Measurements from ENCODE around the gene EEF1A2. TPM values are rescaled to one million over a fixed set of nuclear protein-coding genes. Genes with fewer than 3 reads are reported as not detected.
A peak's percentile ranks its signal among the peaks of the same experiment; 100 is the strongest.
"Not testable (repeated sequence)": the region's sequence is repeated elsewhere in the genome, so short reads cannot be mapped to it uniquely, and the experiment has no call there.

Gene EEF1A2
- total RNA-seq, 2 experiments from 2014 or later, result 0.12 to 0.17 TPM

DNA sequence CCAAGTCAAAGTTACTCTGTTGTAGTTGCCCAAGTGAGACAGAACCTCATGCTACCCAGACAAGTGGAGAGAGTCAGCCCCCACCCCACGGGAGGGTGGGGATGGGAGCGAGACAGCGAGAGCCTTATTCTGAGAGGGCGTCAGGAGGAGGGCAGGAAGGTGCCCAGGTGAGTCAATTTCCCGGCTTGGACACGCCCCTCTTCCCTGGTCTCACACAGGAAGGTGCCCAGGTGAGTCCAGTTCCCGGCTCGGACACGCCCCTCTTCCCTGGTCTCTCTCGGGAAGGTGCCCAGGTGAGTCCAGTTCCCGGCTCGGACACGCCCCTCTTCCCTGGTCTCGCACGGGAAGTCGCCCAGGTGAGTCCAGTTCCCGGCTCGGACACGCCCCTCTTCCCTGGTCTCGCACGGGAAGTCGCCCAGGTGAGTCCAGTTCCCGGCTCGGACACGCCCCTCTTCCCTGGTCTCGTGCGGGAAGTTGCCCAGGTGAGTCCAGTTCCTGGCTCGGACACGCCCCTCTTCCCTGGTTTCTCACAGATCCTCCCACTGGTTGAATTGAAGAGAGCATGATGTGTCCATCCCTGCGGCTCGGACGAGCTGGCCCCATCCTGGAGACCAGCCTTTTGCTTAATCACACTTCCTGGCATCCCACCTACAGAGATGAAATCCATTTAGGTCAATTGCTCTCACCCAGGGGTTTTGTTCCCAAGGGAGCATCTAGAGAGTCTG, 19.0 kb downstream of the EEF1A2 start:
- H3K27me3 Mint-ChIP-seq, result peaks cover 20% of the 10 kb centered on the region
- H3K27ac Mint-ChIP-seq; H3K36me3 Mint-ChIP-seq (ENCODE audit: low read depth); DNase-seq; H3K4me3 Mint-ChIP-seq; H3K4me1 Mint-ChIP-seq; CTCF ChIA-PET; H3K9me3 Mint-ChIP-seq; POLR2A ChIA-PET: not testable (repeated sequence)

DNA sequence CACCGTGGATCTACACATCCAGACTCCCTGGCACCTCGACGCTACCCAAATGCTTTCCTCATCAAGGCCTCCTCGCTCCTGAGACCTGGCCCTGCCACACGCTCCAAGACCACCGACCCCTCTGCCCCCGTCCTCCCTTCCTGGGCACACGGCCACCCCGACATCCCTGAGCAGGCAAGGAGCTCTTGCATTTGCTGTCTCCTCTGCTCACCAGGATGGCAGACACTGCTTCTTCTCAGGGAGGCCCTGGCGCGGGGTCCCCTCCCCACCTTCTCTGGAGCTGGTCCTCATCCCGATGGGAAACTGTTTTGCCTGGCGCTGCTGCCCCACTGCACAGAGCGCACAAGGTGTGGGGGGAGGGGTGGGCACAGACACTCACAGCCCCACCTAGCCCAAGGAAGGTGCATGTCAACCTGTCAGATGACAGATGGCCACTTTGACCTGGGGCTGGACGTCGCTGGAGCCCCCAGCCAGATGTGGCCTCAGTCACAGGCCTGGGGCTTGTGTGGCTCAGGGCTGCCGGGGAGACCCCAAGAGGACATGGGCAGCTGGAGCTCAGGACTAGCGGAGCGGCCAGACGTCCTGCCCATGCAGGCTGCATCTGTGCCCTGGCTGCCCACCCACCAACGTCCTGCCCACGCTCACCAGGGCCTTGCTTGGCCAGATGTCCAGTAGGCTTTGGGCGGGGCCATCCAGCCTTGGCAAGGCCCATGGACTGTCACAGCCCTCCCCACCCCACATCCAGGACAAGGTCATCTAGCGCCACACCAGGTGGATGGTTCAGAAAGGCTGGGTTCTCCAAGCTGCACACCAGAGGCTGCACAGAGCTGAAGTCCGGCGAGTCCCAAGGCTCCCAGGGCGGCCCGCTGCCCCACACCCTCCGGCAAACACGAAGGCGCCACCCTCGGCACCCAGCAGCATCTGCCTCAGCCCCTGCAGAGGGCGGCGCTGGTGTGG, 20.3 kb downstream of the EEF1A2 start:
- H3K27ac Mint-ChIP-seq, result no peak overlapping the region
- CTCF ChIA-PET, result interaction anchor here (1.4 kb wide), 1 partner anchor 17 kb away, joined by 5 read pairs; no protein-coding TSS in a partner anchor
- H3K27me3 Mint-ChIP-seq, result peaks cover 25% of the 10 kb centered on the region
- no peaks in the 10 kb centered on the region for H3K4me1 Mint-ChIP-seq
- POLR2A ChIA-PET, result no interaction called here
- no peak for DNase-seq
- no peaks in the 10 kb centered on the region for H3K36me3 Mint-ChIP-seq (ENCODE audit: low read depth)
- H3K9me3 Mint-ChIP-seq, result no peaks in the 10 kb centered on the region
- H3K4me3 Mint-ChIP-seq, result no peak overlapping the region

GRCh38 chr20:63477944-63478343, 20.9 kb downstream of the EEF1A2 start:
- Mint-ChIP-seq H3K27ac (no peak overlapping the region), H3K9me3 (no peaks in the 10 kb centered on the region), H3K4me1 (no peaks in the 10 kb centered on the region), H3K36me3 (ENCODE audit: low read depth) (no peaks in the 10 kb centered on the region), H3K4me3 (no peak overlapping the region), H3K27me3 (peaks cover 24% of the 10 kb centered on the region)
- POLR2A ChIA-PET, result no interaction called here
- CTCF ChIA-PET, result interaction anchor here (1.4 kb wide), 1 partner anchor 18 kb away, joined by 5 read pairs; no protein-coding TSS in a partner anchor
- DNase-seq, result no peak

- Mint-ChIP-seq H3K4me3 (no peak overlapping the region), H3K27ac (no peak overlapping the region), H3K27me3 (peaks cover 21% of the 10 kb centered on the region), H3K9me3 (no peaks in the 10 kb centered on the region), H3K4me1 (no peaks in the 10 kb centered on the region), H3K36me3 (ENCODE audit: low read depth) (no peaks in the 10 kb centered on the region)
- ChIA-PET CTCF (interaction anchor here (1.4 kb wide), 1 partner anchor 19 kb away, joined by 5 read pairs; no protein-coding TSS in a partner anchor), POLR2A (interaction anchor here (0.6 kb wide), 1 partner anchor 31 kb away, joined by 13 read pairs; no protein-coding TSS in a partner anchor)
- DNase-seq, result no peak
These were observed 21.7 kb downstream of the EEF1A2 start for GRCh38 chr20:63477061-63477616.

- peak; percentile 20 for DNase-seq
- no peaks in the 10 kb centered on the region for H3K36me3 Mint-ChIP-seq (ENCODE audit: low read depth)
- ChIA-PET CTCF (interaction anchor here (1.4 kb wide), 1 partner anchor 10 kb away, joined by 3 read pairs; no protein-coding TSS in a partner anchor), POLR2A (no interaction called here)
- no peak overlapping the region for H3K27ac Mint-ChIP-seq
- H3K9me3 Mint-ChIP-seq, result no peaks in the 10 kb centered on the region
- no peaks in the 10 kb centered on the region for H3K4me1 Mint-ChIP-seq
- H3K27me3 Mint-ChIP-seq, result peaks cover 22% of the 10 kb centered on the region
- no peak overlapping the region for H3K4me3 Mint-ChIP-seq
These were observed 23.7 kb downstream of the EEF1A2 start for GRCh38 chr20:63475209-63475608.

GRCh38 chr20:63473555-63474449, 25.1 kb downstream of the EEF1A2 start:
- H3K27ac Mint-ChIP-seq, result no peak overlapping the region
- no peak overlapping the region for H3K4me3 Mint-ChIP-seq
- H3K27me3 Mint-ChIP-seq, result peaks cover 22% of the 10 kb centered on the region
- ChIA-PET POLR2A (no interaction called here), CTCF (interaction anchor here (1.4 kb wide), 1 partner anchor 9 kb away, joined by 3 read pairs; no protein-coding TSS in a partner anchor)
- no peak for DNase-seq
- no peaks in the 10 kb centered on the region for H3K36me3 Mint-ChIP-seq (ENCODE audit: low read depth)
- H3K4me1 Mint-ChIP-seq, result no peaks in the 10 kb centered on the region
- no peaks in the 10 kb centered on the region for H3K9me3 Mint-ChIP-seq

GRCh38 chr20:63472862-63473390, 26.0 kb downstream of the EEF1A2 start:
- ChIA-PET POLR2A (no interaction called here), CTCF (no interaction called here)
- Mint-ChIP-seq H3K27ac (no peak overlapping the region), H3K4me1 (no peaks in the 10 kb centered on the region), H3K9me3 (no peaks in the 10 kb centered on the region), H3K27me3 (peaks cover 22% of the 10 kb centered on the region), H3K36me3 (ENCODE audit: low read depth) (no peaks in the 10 kb centered on the region), H3K4me3 (no peak overlapping the region)
- DNase-seq, result no peak

- H3K4me3 Mint-ChIP-seq, result no peak within 1 kb of the TSS
- H3K27ac Mint-ChIP-seq, result no peak within 1 kb of the TSS
- no peaks in the 10 kb centered on the region for H3K4me1 Mint-ChIP-seq
- CTCF ChIA-PET, result no interaction called here
- POLR2A ChIA-PET, result no interaction called here
- peaks cover 22% of the 10 kb centered on the region for H3K27me3 Mint-ChIP-seq
- no peaks in the 10 kb centered on the region for H3K36me3 Mint-ChIP-seq (ENCODE audit: low read depth)
- no peak for DNase-seq
- no peaks in the 10 kb centered on the region for H3K9me3 Mint-ChIP-seq
These were observed 26.7 kb downstream of the EEF1A2 start, which contains the start of gene KCNQ2 for GRCh38 chr20:63471981-63472831. TSS of gene KCNQ2 (minus strand) at chr20:63472655. CDS start at chr20:63472463, 192 bp downstream.

DNA sequence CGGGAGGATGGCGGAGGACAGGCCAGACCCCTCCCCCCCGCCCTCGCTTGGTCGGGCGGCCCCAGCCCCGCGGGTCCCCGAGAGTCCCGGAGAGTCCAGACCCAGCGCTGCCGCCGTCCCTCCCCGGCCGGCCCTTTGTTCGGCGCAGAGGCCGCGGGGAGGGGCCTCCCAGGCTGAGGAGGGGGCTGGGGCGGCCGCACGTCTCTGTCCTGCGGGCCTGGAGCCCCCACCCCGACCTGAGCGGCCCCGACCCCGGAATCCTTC, 27.2 kb downstream of the EEF1A2 start:
- no peaks in the 10 kb centered on the region for H3K4me1 Mint-ChIP-seq
- peaks cover 19% of the 10 kb centered on the region for H3K27me3 Mint-ChIP-seq
- no peaks in the 10 kb centered on the region for H3K36me3 Mint-ChIP-seq (ENCODE audit: low read depth)
- no peak overlapping the region for H3K27ac Mint-ChIP-seq
- POLR2A ChIA-PET, result no interaction called here
- CTCF ChIA-PET, result no interaction called here
- DNase-seq, result no peak
- H3K9me3 Mint-ChIP-seq, result no peaks in the 10 kb centered on the region
- no peak overlapping the region for H3K4me3 Mint-ChIP-seq

DNA sequence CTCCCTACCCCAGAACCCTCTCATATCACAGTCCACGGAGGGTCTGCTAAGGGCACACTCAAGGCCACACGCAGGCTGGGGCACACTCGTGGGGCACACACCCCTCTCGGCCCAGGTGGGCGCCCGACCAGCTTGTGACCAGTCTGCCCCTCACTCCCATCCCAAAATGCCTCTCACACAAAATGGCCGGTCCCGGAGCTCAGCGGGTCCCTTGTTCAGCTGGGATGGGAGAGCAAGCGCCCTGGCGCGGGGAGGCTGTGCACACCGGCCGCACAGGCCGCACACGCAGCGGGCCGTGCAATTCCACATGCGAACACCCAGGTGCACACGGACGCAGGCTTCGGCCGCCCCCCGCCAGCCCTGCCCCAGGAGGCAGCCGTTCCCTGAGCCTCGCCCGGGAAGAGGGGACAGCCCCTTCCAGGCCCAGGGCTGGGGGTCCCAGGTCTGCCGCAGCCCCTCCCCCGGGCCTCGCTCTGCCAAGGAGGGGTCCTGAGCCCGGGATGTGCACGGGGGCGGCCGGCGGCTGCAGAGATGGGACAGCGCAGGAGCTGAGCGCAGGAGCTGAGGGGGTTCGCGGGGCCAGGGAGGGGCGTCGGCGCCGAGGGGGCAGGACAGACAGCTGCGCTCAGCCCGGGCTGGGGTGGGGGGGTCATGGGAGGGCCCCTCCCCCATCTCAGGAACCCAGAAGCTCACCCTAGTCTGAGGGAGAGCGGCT, 27.7 kb downstream of the EEF1A2 start:
- no peaks in the 10 kb centered on the region for H3K4me1 Mint-ChIP-seq
- CTCF ChIA-PET, result no interaction called here

GRCh38 chr20:63470410-63470809, 28.5 kb downstream of the EEF1A2 start:
- Mint-ChIP-seq H3K9me3 (no peaks in the 10 kb centered on the region), H3K4me1 (no peaks in the 10 kb centered on the region), H3K36me3 (ENCODE audit: low read depth) (no peaks in the 10 kb centered on the region), H3K4me3 (no peak overlapping the region), H3K27ac (no peak overlapping the region), H3K27me3 (peaks cover 19% of the 10 kb centered on the region)
- POLR2A ChIA-PET, result no interaction called here
- CTCF ChIA-PET, result no interaction called here
- DNase-seq, result no peak

More for the DNA sequence above, 27.7 kb downstream of the EEF1A2 start:
- no peak for DNase-seq
- Mint-ChIP-seq H3K27ac (no peak overlapping the region), H3K4me3 (no peak overlapping the region), H3K9me3 (no peaks in the 10 kb centered on the region), H3K36me3 (ENCODE audit: low read depth) (no peaks in the 10 kb centered on the region), H3K27me3 (peaks cover 19% of the 10 kb centered on the region)
- POLR2A ChIA-PET, result no interaction called here
